CD4-positive, alpha-beta T cell treated with Interleukin-21 for 1 hour (primary cell): ENCODE results near the gene PRR23E.

ENCODE experiments used
- DNase-seq: peaks from one replicate; pipeline ENCODE4 v3.0.0-alpha.2; 2020

PRR23E gene

GRCh38 chr3:127165694-127166485 lies 27.0 kb upstream of the PRR23E start:
- no peak for DNase-seq

GRCh38 chr3:127166501-127167065 lies 26.3 kb upstream of the PRR23E start:
- DNase-seq, result no peak

- DNase-seq, result no peak
Measured at GRCh38 chr3:127167315-127168043, 25.5 kb upstream of the PRR23E start.

GRCh38 chr3:127168271-127168670 lies 24.7 kb upstream of the PRR23E start:
- DNase-seq, result no peak

GRCh38 chr3:127170814-127171213 lies 22.1 kb upstream of the PRR23E start:
- DNase-seq, result no peak

- DNase-seq, result no peak
Measured at GRCh38 chr3:127171320-127171719, 21.6 kb upstream of the PRR23E start.

- no peak for DNase-seq
Measured at GRCh38 chr3:127171721-127172120, 21.2 kb upstream of the PRR23E start.

GRCh38 chr3:127172211-127172610 lies 20.7 kb upstream of the PRR23E start:
- no peak for DNase-seq

- DNase-seq, result no peak
Measured at GRCh38 chr3:127172781-127173515, 20.0 kb upstream of the PRR23E start.

GRCh38 chr3:127173516-127174166 lies 19.3 kb upstream of the PRR23E start:
- no peak for DNase-seq

- DNase-seq, result no peak
Measured at GRCh38 chr3:127174284-127174683, 18.6 kb upstream of the PRR23E start.

- DNase-seq, result no peak
Measured at GRCh38 chr3:127174715-127175140, 18.2 kb upstream of the PRR23E start.

GRCh38 chr3:127175272-127175671 lies 17.7 kb upstream of the PRR23E start:
- DNase-seq, result no peak

GRCh38 chr3:127177226-127177625 lies 15.7 kb upstream of the PRR23E start:
- DNase-seq, result no peak

GRCh38 chr3:127180859-127181258 lies 12.1 kb upstream of the PRR23E start:
- no peak for DNase-seq

- DNase-seq, result no peak
Measured at GRCh38 chr3:127182431-127182830, 10.5 kb upstream of the PRR23E start.

- no peak for DNase-seq
Measured at GRCh38 chr3:127182848-127183714, 9.8 kb upstream of the PRR23E start.

- DNase-seq, result no peak
Measured at GRCh38 chr3:127183931-127184869, 8.7 kb upstream of the PRR23E start.

- no peak for DNase-seq
Measured at GRCh38 chr3:127184870-127185216, 8.1 kb upstream of the PRR23E start.

- DNase-seq, result no peak
Measured at GRCh38 chr3:127185268-127185667, 7.7 kb upstream of the PRR23E start.
